HEK293T (cell line): ENCODE results near the gene CWC25.

Experiments
- ARNT ChIP-seq: fragments of 450-650 bp; IDR thresholded peaks from 2 replicates; pipeline ENCODE4 v1.6.1; 2017; ENCODE audit warnings: mild to moderate bottlenecking
- BHLHE40 ChIP-seq: fragments of 450-650 bp; IDR thresholded peaks from 2 replicates; pipeline ENCODE4 v1.6.1; 2016; ENCODE audit warnings: mild to moderate bottlenecking, moderate library complexity, borderline replicate concordance
- CTBP1 ChIP-seq: fragments of 450-650 bp; IDR thresholded peaks from 2 replicates; pipeline ENCODE4 v1.6.1; 2016; ENCODE audit warnings: borderline replicate concordance
- ELF4 ChIP-seq: fragments of 450-650 bp; IDR thresholded peaks from 2 replicates; pipeline ENCODE4 v1.6.1; 2017; ENCODE audit warnings: antibody characterized with exemption
- FOXA1 ChIP-seq: fragments of 450-650 bp; IDR thresholded peaks from 2 replicates; pipeline ENCODE4 v1.6.1; 2016; ENCODE audit warnings: mild to moderate bottlenecking
- FOXK2 ChIP-seq: fragments of 450-650 bp; IDR thresholded peaks from 2 replicates; pipeline ENCODE4 v1.6.1; 2016; ENCODE audit warnings: mild to moderate bottlenecking
- NFRKB ChIP-seq: fragments of 450-650 bp; IDR thresholded peaks from 2 replicates; pipeline ENCODE4 v1.6.1; 2016; ENCODE audit warnings: mild to moderate bottlenecking, moderate library complexity
- PKNOX1 ChIP-seq: fragments of 450-650 bp; IDR thresholded peaks from 2 replicates; pipeline ENCODE4 v1.6.1; 2016
- SP1 ChIP-seq: fragments of 450-650 bp; IDR thresholded peaks from 2 replicates; pipeline ENCODE4 v1.6.1; 2017
- SUZ12 ChIP-seq: fragments of 450-650 bp; IDR thresholded peaks from 2 replicates; pipeline ENCODE4 v1.6.1; 2016; ENCODE audit warnings: mild to moderate bottlenecking

- TF ChIP-seq FOXK2 (no peak), ARNT (no peak), SUZ12 (no peak), SP1 (no peak), NFRKB (no peak), CTBP1 (no peak), PKNOX1 (no peak), ELF4 (no peak), BHLHE40 (no peak), FOXA1 (no peak)
These were observed 684 bp upstream of the CWC25 start for GRCh38 chr17:38825762-38826247.
